HEK293 (cell line): ENCODE results near the gene SLC34A3.

Experiments used
- GLIS1 ChIP-seq: fragments of 450-650 bp; formaldehyde crosslinking; IDR thresholded peaks from 2 replicates; pipeline ENCODE4 v1.5.1; 2016; ENCODE audit warnings: missing biosample characterization, missing genetic modification characterization
- KLF10 ChIP-seq: fragments of 450-650 bp; IDR thresholded peaks from 2 replicates; pipeline ENCODE4 v1.5.1; 2018; ENCODE audit warnings: missing biosample characterization, mild to moderate bottlenecking, missing genetic modification characterization
- KLF17 ChIP-seq: fragments of 450-650 bp; formaldehyde crosslinking; IDR thresholded peaks from 2 replicates; pipeline ENCODE4 v1.5.1; 2016; ENCODE audit warnings: missing biosample characterization, missing genetic modification characterization
- KLF8 ChIP-seq: fragments of 450-650 bp; formaldehyde crosslinking; IDR thresholded peaks from 2 replicates; pipeline ENCODE4 v1.5.1; 2016; ENCODE audit warnings: missing biosample characterization, missing genetic modification characterization
- KLF9 ChIP-seq: fragments of 450-650 bp; formaldehyde crosslinking; IDR thresholded peaks from 2 replicates; pipeline ENCODE4 v1.5.1; 2016; ENCODE audit warnings: missing biosample characterization, missing genetic modification characterization, low read depth
- ZBTB10 ChIP-seq: fragments of 450-650 bp; formaldehyde crosslinking; IDR thresholded peaks from 2 replicates; pipeline ENCODE4 v1.5.1; 2016; ENCODE audit warnings: missing biosample characterization, missing genetic modification characterization
- ZBTB7A ChIP-seq: fragments of 450-650 bp; formaldehyde crosslinking; IDR thresholded peaks from 2 replicates; pipeline ENCODE4 v1.5.1; 2016; ENCODE audit warnings: low read depth, missing biosample characterization, missing genetic modification characterization
- ZFP37 ChIP-seq: fragments of 450-650 bp; formaldehyde crosslinking; IDR thresholded peaks from 2 replicates; pipeline ENCODE4 v1.5.1; 2016; ENCODE audit warnings: missing biosample characterization, missing genetic modification characterization
- ZFP69B ChIP-seq: fragments of 450-650 bp; formaldehyde crosslinking; IDR thresholded peaks from 2 replicates; pipeline ENCODE4 v1.5.1; 2016; ENCODE audit warnings: missing biosample characterization, missing genetic modification characterization
- ZNF121 ChIP-seq: fragments of 450-650 bp; formaldehyde crosslinking; IDR thresholded peaks from 2 replicates; pipeline ENCODE4 v1.5.1; 2016; ENCODE audit warnings: missing biosample characterization, missing genetic modification characterization
- ZNF2 ChIP-seq: fragments of 450-650 bp; formaldehyde crosslinking; IDR thresholded peaks from 2 replicates; pipeline ENCODE4 v1.5.1; 2016; ENCODE audit warnings: missing biosample characterization, missing genetic modification characterization
- ZNF239 ChIP-seq: fragments of 450-650 bp; formaldehyde crosslinking; IDR thresholded peaks from 2 replicates; pipeline ENCODE4 v1.5.1; 2016; ENCODE audit warnings: missing biosample characterization, missing genetic modification characterization
- ZNF26 ChIP-seq: fragments of 450-650 bp; formaldehyde crosslinking; IDR thresholded peaks from 2 replicates; pipeline ENCODE4 v1.5.1; 2016; ENCODE audit warnings: missing biosample characterization, missing genetic modification characterization
- ZNF350 ChIP-seq: fragments of 450-650 bp; formaldehyde crosslinking; IDR thresholded peaks from 2 replicates; pipeline ENCODE4 v1.5.0; 2017; ENCODE audit warnings: missing biosample characterization, mild to moderate bottlenecking, missing genetic modification characterization
- ZNF394 ChIP-seq: fragments of 450-650 bp; formaldehyde crosslinking; IDR thresholded peaks from 2 replicates; pipeline ENCODE4 v1.5.1; 2016; ENCODE audit warnings: missing biosample characterization, missing genetic modification characterization, mild to moderate bottlenecking, moderate library complexity, borderline replicate concordance
- ZNF473 ChIP-seq: fragments of 450-650 bp; formaldehyde crosslinking; IDR thresholded peaks from 2 replicates; pipeline ENCODE4 v1.5.1; 2017; ENCODE audit warnings: missing biosample characterization, missing genetic modification characterization
- ZNF48 ChIP-seq: fragments of 450-650 bp; formaldehyde crosslinking; IDR thresholded peaks from 2 replicates; pipeline ENCODE4 v1.5.1; 2016; ENCODE audit warnings: missing biosample characterization, missing genetic modification characterization
- ZNF510 ChIP-seq: fragments of 450-650 bp; formaldehyde crosslinking; IDR thresholded peaks from 2 replicates; pipeline ENCODE4 v1.5.1; 2018; ENCODE audit warnings: mild to moderate bottlenecking, missing genetic modification characterization, missing biosample characterization; ENCODE audit not compliant: insufficient replicate concordance
- ZNF521 ChIP-seq: fragments of 450-650 bp; formaldehyde crosslinking; IDR thresholded peaks from 2 replicates; pipeline ENCODE4 v1.5.1; 2017; ENCODE audit warnings: missing biosample characterization, mild to moderate bottlenecking, missing genetic modification characterization
- ZNF548 ChIP-seq: fragments of 450-650 bp; formaldehyde crosslinking; IDR thresholded peaks from 2 replicates; pipeline ENCODE4 v1.5.1; 2016; ENCODE audit warnings: missing biosample characterization, missing genetic modification characterization
- ZNF560 ChIP-seq: fragments of 450-650 bp; formaldehyde crosslinking; IDR thresholded peaks from 2 replicates; pipeline ENCODE4 v1.5.1; 2017; ENCODE audit warnings: missing biosample characterization, missing genetic modification characterization, borderline replicate concordance
- ZNF610 ChIP-seq: fragments of 450-650 bp; formaldehyde crosslinking; IDR thresholded peaks from 2 replicates; pipeline ENCODE4 v1.5.1; 2016; ENCODE audit warnings: missing biosample characterization, missing genetic modification characterization, borderline replicate concordance
- ZNF792 ChIP-seq: fragments of 450-650 bp; formaldehyde crosslinking; IDR thresholded peaks from 2 replicates; pipeline ENCODE4 v1.5.1; 2016; ENCODE audit warnings: missing biosample characterization, missing genetic modification characterization
- ZNF830 ChIP-seq: fragments of 450-650 bp; IDR thresholded peaks from 2 replicates; pipeline ENCODE4 v1.5.0; 2018; ENCODE audit warnings: missing biosample characterization, missing genetic modification characterization, low read depth, mild to moderate bottlenecking, moderate library complexity
- ZXDB ChIP-seq: fragments of 450-650 bp; formaldehyde crosslinking; IDR thresholded peaks from 2 replicates; pipeline ENCODE4 v1.5.1; 2016; ENCODE audit warnings: missing biosample characterization, missing genetic modification characterization
- TF ChIP-seq, protein P1 (sequence below): fragments of 450-650 bp; formaldehyde crosslinking; optimal IDR thresholded peaks from 2 replicates; pipeline ENCODE3; 2016; ENCODE audit warnings: missing biosample characterization, mild to moderate bottlenecking, missing genetic modification characterization
- TF ChIP-seq, protein P2 (sequence below): fragments of 450-650 bp; formaldehyde crosslinking; conservative IDR thresholded peaks from 2 replicates; pipeline ENCODE4 v1.5.1; 2016; ENCODE audit warnings: low read depth, missing biosample characterization, missing genetic modification characterization
- TF ChIP-seq, protein P3 (sequence below): fragments of 450-650 bp; formaldehyde crosslinking; IDR thresholded peaks from 2 replicates; pipeline ENCODE4 v1.5.1; 2016; ENCODE audit warnings: missing biosample characterization, missing genetic modification characterization, low read depth

SLC34A3 gene

DNA sequence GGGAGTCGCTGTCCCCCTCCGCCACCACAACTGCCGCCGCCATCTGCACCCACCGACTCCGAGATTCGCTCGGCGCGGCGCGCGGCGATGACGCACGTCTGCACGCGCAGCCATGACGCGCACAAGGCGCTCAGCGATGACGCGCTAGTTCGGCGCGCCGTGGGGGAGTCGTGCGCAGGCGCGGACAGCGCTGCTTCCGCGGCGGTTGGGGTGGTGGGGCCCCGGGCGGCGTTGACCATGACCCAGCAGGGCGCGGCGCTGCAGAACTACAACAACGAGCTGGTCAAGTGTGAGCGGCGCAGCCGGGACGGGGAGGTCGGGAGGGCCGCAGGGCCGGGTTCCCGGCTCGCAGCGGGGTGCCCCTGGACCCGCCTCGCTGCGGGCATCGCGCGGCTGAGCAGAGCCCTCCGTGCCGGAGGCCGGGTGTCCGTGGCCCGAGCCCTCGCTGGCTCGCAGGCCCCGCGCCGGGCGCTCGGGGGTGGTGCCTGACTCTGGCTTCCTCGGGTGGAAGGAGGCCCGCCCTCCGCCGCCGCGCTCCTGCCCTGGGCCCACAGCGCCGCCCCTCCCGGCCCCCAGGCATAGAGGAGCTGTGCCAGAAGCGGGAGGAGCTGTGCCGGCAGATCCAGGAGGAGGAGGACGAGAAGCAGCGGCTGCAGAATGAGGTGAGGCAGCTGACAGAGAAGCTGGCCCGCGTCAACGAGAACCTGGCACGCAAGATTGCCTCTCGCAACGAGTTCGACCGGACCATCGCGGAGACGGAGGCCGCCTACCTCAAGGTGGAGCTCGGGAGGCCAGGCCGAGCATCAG is 42.0 kb upstream of the SLC34A3 start, which contains the start of the genes ANAPC2 and SSNA1 (continued):
- TF ChIP-seq GLIS1 (peak; percentile 69), ZNF548 (no peak), ZNF26 (tag by site-specific recombination) (no peak), ZBTB7A (peak; percentile 80; the same call in 1 of the 2 replicates), ZXDB (tag by site-specific recombination) (peak; percentile 91), ZFP37 (tag by site-specific recombination) (0 out of 2 replicates have a peak, but pooled peaks have one; percentile 5), ZNF610 (tag by site-specific recombination) (peak; percentile 64; the same call in 1 of the 2 replicates), ZNF350 (tag by site-specific recombination) (no peak), KLF8 (tag by site-specific recombination) (peak; percentile 68; the same call in 1 of the 2 replicates), ZNF2 (tag by site-specific recombination) (peak; percentile 61), KLF17 (tag by site-specific recombination) (peak; percentile 93), ZNF473 (tag by site-specific recombination) (no peak), ZFP69B (tag by site-specific recombination) (peak; percentile 95), ZNF560 (no peak), ZBTB10 (peak; percentile 74; the same call in 1 of the 2 replicates), KLF9 (tag by site-specific recombination) (peak; percentile 11; the same call in 1 of the 2 replicates), ZNF521 (no peak), ZNF792 (tag by site-specific recombination) (no peak), ZNF121 (tag by site-specific recombination) (no peak), KLF10 (tag by site-specific recombination) (peak; percentile 83; the same call in 1 of the 2 replicates), ZNF510 (tag by site-specific recombination) (no peak), ZNF48 (tag by site-specific recombination) (no peak), ZNF239 (tag by site-specific recombination) (no peak), ZNF394 (peak; percentile 100), ZNF830 (tag by site-specific recombination) (no peak)
- TF ChIP-seq, protein P1, sequence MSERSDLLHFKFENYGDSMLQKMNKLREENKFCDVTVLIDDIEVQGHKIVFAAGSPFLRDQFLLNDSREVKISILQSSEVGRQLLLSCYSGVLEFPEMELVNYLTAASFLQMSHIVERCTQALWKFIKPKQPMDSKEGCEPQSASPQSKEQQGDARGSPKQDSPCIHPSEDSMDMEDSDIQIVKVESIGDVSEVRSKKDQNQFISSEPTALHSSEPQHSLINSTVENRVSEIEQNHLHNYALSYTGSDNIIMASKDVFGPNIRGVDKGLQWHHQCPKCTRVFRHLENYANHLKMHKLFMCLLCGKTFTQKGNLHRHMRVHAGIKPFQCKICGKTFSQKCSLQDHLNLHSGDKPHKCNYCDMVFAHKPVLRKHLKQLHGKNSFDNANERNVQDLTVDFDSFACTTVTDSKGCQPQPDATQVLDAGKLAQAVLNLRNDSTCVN: peak; percentile 99
- TF ChIP-seq, protein P2, sequence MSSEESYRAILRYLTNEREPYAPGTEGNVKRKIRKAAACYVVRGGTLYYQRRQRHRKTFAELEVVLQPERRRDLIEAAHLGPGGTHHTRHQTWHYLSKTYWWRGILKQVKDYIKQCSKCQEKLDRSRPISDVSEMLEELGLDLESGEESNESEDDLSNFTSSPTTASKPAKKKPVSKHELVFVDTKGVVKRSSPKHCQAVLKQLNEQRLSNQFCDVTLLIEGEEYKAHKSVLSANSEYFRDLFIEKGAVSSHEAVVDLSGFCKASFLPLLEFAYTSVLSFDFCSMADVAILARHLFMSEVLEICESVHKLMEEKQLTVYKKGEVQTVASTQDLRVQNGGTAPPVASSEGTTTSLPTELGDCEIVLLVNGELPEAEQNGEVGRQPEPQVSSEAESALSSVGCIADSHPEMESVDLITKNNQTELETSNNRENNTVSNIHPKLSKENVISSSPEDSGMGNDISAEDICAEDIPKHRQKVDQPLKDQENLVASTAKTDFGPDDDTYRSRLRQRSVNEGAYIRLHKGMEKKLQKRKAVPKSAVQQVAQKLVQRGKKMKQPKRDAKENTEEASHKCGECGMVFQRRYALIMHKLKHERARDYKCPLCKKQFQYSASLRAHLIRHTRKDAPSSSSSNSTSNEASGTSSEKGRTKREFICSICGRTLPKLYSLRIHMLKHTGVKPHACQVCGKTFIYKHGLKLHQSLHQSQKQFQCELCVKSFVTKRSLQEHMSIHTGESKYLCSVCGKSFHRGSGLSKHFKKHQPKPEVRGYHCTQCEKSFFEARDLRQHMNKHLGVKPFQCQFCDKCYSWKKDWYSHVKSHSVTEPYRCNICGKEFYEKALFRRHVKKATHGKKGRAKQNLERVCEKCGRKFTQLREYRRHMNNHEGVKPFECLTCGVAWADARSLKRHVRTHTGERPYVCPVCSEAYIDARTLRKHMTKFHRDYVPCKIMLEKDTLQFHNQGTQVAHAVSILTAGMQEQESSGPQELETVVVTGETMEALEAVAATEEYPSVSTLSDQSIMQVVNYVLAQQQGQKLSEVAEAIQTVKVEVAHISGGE (tag by site-specific recombination): no peak
- TF ChIP-seq, protein P3, sequence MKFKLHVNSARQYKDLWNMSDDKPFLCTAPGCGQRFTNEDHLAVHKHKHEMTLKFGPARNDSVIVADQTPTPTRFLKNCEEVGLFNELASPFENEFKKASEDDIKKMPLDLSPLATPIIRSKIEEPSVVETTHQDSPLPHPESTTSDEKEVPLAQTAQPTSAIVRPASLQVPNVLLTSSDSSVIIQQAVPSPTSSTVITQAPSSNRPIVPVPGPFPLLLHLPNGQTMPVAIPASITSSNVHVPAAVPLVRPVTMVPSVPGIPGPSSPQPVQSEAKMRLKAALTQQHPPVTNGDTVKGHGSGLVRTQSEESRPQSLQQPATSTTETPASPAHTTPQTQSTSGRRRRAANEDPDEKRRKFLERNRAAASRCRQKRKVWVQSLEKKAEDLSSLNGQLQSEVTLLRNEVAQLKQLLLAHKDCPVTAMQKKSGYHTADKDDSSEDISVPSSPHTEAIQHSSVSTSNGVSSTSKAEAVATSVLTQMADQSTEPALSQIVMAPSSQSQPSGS (tag by site-specific recombination): peak; percentile 90
